ENCODE data around the gene NSMCE1.

Gene NSMCE1, protein sequence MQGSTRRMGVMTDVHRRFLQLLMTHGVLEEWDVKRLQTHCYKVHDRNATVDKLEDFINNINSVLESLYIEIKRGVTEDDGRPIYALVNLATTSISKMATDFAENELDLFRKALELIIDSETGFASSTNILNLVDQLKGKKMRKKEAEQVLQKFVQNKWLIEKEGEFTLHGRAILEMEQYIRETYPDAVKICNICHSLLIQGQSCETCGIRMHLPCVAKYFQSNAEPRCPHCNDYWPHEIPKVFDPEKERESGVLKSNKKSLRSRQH

DNA sequence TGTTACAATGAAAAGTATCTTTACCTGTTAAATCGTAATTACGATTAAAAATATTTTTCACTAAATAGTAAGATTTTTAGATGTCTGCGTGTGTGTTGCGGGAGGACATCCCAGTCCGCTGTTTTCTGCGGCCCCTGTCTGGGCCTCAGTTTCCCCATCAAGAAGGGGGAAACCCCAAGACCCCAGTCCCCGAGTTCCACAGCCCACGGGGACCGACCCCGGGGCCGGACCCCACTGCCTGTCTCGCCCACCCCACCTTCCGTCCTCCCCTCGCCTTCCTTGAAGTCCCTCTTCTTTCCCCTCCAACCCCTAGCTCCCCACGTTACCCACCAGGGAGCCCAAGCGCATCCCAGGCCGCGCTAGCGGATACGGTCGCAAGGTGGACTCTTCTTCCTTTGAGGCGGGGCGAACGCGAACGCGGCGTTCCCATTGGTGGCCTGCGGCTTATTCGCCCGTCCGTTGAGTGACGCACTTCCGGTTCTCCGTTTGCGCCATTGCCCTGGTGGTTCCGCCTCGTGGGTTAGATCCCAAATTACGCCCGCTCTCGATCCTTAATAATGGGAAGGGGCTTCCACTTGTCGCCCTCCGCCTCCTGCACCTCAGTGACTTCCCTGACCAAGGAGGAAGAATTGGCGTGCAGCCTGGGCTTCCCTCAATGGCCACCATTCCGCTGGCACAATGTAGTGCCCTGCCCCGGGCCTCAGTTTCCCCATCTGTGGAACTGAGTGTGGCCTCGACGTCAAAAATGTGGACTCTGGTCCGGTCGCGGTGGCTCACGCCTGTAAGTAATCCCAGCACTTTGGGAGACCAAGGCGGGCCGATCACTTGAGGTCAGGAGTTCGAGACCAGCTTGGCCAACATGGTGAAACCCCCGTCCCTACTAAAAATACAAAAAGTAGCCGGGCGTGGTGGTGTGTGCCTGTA lies at the start of gene NSMCE1:
Gene NSMCE1 (minus strand): TSS at position 397 of the 924 bp plus-strand sequence. CDS start 11,202 bp downstream, outside the sequence.
- H3K9me3 ChIP-seq (ENCODE audit: low read length) = no peaks in the 10 kb centered on the region
- H3K4me2 ChIP-seq (ENCODE audit: low read length) = peak within 1 kb of the TSS; percentile 83
- peak within 1 kb of the TSS; percentile 84 for H3K9ac ChIP-seq (ENCODE audit: low read length)
- H3K27me3 ChIP-seq (ENCODE audit: insufficient read depth, low read length) = no peaks in the 10 kb centered on the region
- H3K79me2 ChIP-seq (ENCODE audit: insufficient read depth, low read length) = no peaks in the 10 kb centered on the region
- H3F3A ChIP-seq (ENCODE audit: insufficient read depth, low read length) = peaks cover 3% of the 10 kb centered on the region; the same call in 1 of the 2 replicates
- H3K27ac ChIP-seq (ENCODE audit: low read depth, low read length, poor library complexity, severe bottlenecking) = peak within 1 kb of the TSS; percentile 75
- H3K9me2 ChIP-seq (ENCODE audit: low read depth, low read length) = no peaks in the 10 kb centered on the region
- no peaks in the 10 kb centered on the region for H4K20me1 ChIP-seq (ENCODE audit: insufficient read depth, low read length)
- TF ChIP-seq EZH2 (IDR thresholded peaks at IDR 0.05; ENCODE audit: borderline replicate concordance, low read length) = no peak
- TF ChIP-seq, protein P1, sequence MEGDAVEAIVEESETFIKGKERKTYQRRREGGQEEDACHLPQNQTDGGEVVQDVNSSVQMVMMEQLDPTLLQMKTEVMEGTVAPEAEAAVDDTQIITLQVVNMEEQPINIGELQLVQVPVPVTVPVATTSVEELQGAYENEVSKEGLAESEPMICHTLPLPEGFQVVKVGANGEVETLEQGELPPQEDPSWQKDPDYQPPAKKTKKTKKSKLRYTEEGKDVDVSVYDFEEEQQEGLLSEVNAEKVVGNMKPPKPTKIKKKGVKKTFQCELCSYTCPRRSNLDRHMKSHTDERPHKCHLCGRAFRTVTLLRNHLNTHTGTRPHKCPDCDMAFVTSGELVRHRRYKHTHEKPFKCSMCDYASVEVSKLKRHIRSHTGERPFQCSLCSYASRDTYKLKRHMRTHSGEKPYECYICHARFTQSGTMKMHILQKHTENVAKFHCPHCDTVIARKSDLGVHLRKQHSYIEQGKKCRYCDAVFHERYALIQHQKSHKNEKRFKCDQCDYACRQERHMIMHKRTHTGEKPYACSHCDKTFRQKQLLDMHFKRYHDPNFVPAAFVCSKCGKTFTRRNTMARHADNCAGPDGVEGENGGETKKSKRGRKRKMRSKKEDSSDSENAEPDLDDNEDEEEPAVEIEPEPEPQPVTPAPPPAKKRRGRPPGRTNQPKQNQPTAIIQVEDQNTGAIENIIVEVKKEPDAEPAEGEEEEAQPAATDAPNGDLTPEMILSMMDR (IDR thresholded peaks at IDR 0.05; ENCODE audit: low read length) = no peak
- peak within 1 kb of the TSS; percentile 80 for H3K4me3 ChIP-seq (ENCODE audit: low read depth, low read length, poor library complexity, severe bottlenecking)
- H2AFZ ChIP-seq (ENCODE audit: low read length) = no peak within 1 kb of the TSS
- H3K36me3 ChIP-seq (ENCODE audit: insufficient read depth, low read length) = peaks cover 5% of the 10 kb centered on the region
- H3K4me1 ChIP-seq (ENCODE audit: insufficient read depth, low read length, severe bottlenecking) = peaks cover 76% of the 10 kb centered on the region

DNA sequence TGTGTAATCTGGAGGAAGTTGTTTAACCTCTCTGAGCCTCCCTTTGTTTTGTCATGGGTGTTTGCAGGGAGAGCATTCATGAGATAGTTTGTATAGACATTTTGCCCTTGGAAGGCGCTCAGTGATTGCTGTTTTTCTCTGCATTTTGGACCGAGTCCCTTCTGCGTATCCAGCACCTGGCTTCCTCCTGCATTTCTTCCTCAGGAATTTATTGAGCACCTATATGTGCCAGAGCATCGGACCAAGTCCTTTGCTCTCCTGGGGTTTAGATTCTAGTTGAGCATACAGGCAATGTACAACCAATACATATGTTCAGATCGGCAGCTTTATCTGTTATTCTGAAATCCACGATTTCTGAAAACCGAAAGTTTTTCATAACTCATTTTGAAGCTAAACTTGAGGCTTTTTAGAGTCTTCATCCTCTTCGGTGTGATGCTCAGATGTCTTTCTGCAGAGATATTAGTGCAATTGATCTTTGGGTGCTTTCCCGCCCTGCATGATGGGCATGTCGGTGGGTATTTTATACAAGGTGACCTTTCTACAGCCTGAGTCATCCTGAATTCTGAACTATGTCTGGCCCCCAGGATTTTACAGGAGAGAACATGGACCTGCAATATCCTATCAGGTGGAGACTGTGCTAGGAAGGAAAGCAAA lies 49.3 kb upstream of the NSMCE1 start:
- Histone ChIP-seq H3K4me2 (ENCODE audit: low read length) (peak overlapping the region; percentile 72), H3K36me3 (ENCODE audit: insufficient read depth, low read length) (peaks cover 8% of the 10 kb centered on the region), H3K9me3 (ENCODE audit: low read length) (no peaks in the 10 kb centered on the region), H3K4me3 (ENCODE audit: low read depth, low read length, poor library complexity, severe bottlenecking) (peak overlapping the region; percentile 72), H4K20me1 (ENCODE audit: insufficient read depth, low read length) (no peaks in the 10 kb centered on the region), H3F3A (ENCODE audit: insufficient read depth, low read length) (no peaks in the 10 kb centered on the region), H3K79me2 (ENCODE audit: insufficient read depth, low read length) (peaks cover 75% of the 10 kb centered on the region), H3K9ac (ENCODE audit: low read length) (peak overlapping the region; percentile 42; the same call in 1 of the 2 replicates), H2AFZ (ENCODE audit: low read length) (no peak overlapping the region), H3K27me3 (ENCODE audit: insufficient read depth, low read length) (no peaks in the 10 kb centered on the region), H3K9me2 (ENCODE audit: low read depth, low read length) (no peaks in the 10 kb centered on the region), H3K27ac (ENCODE audit: low read depth, low read length, poor library complexity, severe bottlenecking) (peak overlapping the region; percentile 46), H3K4me1 (ENCODE audit: insufficient read depth, low read length, severe bottlenecking) (peaks cover 56% of the 10 kb centered on the region)
- TF ChIP-seq, protein P1 (IDR thresholded peaks at IDR 0.05; ENCODE audit: low read length) = no peak
- no peak for TF ChIP-seq EZH2 (IDR thresholded peaks at IDR 0.05; ENCODE audit: borderline replicate concordance, low read length)

DNA sequence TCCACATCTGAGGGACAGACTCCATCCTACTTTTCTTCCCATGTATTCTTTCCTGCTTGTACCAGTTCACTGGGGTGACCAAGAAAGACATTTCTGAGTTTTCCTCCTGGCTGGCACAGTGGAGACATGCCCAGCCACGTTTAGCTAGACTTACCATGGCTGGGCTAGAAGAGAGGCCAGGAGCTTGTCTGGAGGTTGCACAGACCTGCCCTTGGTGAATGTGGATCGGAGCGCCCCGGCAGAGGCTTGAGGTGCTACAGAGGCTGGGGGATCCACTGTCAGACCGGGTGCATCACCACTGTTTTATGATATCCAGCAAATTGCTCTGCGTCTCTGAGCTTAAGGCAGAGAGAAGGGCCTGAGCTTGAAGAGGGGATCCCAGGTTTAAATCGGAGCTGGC lies 48.7 kb upstream of the NSMCE1 start:
- H3K9me2 ChIP-seq (ENCODE audit: low read depth, low read length) = no peaks in the 10 kb centered on the region
- peak overlapping the region; percentile 42; the same call in 1 of the 2 replicates for H3K9ac ChIP-seq (ENCODE audit: low read length)
- H3K79me2 ChIP-seq (ENCODE audit: insufficient read depth, low read length) = peaks cover 70% of the 10 kb centered on the region
- no peaks in the 10 kb centered on the region for H3F3A ChIP-seq (ENCODE audit: insufficient read depth, low read length)
- no peaks in the 10 kb centered on the region for H3K27me3 ChIP-seq (ENCODE audit: insufficient read depth, low read length)
- H3K4me2 ChIP-seq (ENCODE audit: low read length) = peak overlapping the region; percentile 72
- H4K20me1 ChIP-seq (ENCODE audit: insufficient read depth, low read length) = no peaks in the 10 kb centered on the region
- H3K9me3 ChIP-seq (ENCODE audit: low read length) = no peaks in the 10 kb centered on the region
- no peak overlapping the region for H2AFZ ChIP-seq (ENCODE audit: low read length)
- peaks cover 52% of the 10 kb centered on the region for H3K4me1 ChIP-seq (ENCODE audit: insufficient read depth, low read length, severe bottlenecking)
- H3K36me3 ChIP-seq (ENCODE audit: insufficient read depth, low read length) = peaks cover 8% of the 10 kb centered on the region
- TF ChIP-seq, protein P1 (IDR thresholded peaks at IDR 0.05; ENCODE audit: low read length) = no peak
- TF ChIP-seq EZH2 (IDR thresholded peaks at IDR 0.05; ENCODE audit: borderline replicate concordance, low read length) = no peak
- peak overlapping the region; percentile 46 for H3K27ac ChIP-seq (ENCODE audit: low read depth, low read length, poor library complexity, severe bottlenecking)
- H3K4me3 ChIP-seq (ENCODE audit: low read depth, low read length, poor library complexity, severe bottlenecking) = peak overlapping the region; percentile 72

All from OCI-LY1 (cell line).